ENCODE measurements around the gene PTBP2. TPM values are rescaled to one million over a fixed set of nuclear protein-coding genes. Genes with fewer than 3 reads are reported as not detected.

PTBP2 gene
- total RNA-seq, 1 donor from 2014 or later = 170 TPM

DNA sequence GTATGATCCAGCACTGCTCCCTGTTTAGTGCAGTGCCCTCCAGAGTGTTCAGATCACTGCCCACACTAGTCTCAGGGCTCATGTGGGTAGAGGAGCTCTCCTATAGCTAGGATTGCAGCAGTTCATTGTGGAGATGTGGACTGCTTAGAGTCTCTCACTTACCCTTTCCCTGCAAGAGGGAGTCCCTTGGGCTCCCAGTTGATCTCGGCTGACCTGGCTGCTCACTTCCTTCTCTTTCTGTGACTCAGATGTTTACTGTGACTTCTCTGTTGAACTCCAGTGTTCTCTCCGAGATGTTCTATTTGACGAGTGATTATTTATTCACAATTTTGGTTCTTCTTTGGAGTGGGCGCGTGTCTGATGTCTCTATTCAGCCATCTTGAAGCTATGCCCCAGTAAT lies 141.9 kb downstream of the PTBP2 start:
- Mint-ChIP-seq H3K4me3 (no peak overlapping the region), H3K4me1 (peaks cover 3% of the 10 kb centered on the region), H3K36me3 (no peaks in the 10 kb centered on the region), H3K27ac (no peak overlapping the region), H3K9me3 (peaks cover 14% of the 10 kb centered on the region), H3K27me3 (ENCODE audit: insufficient read depth, low read depth) (peaks cover 3% of the 10 kb centered on the region)
- Histone ChIP-seq H3K4me2 (no peak overlapping the region), H3K27ac (no peak overlapping the region), H3K9me3 (ENCODE audit: low read depth) (no peaks in the 10 kb centered on the region), H3K4me3 (no peak overlapping the region), H3K9ac (no peak overlapping the region), H3K4me1 (no peaks in the 10 kb centered on the region), H4K20me1 (ENCODE audit: low read depth) (no peaks in the 10 kb centered on the region), H3K27me3 (no peaks in the 10 kb centered on the region), H3F3A (ENCODE audit: low read depth) (no peaks in the 10 kb centered on the region), H2AFZ (replicated peaks) (peak overlapping the region; percentile 20), H3K36me3 (no peaks in the 10 kb centered on the region), H3K79me2 (ENCODE audit: low read depth) (no peaks in the 10 kb centered on the region)
- no peak for DNase-seq (ENCODE audit: low spot score)
- TF ChIP-seq EZH2phosphoT487 (IDR thresholded peaks at IDR 0.05) (no peak), EZH2 (IDR thresholded peaks at IDR 0.05) (no peak)
- TF ChIP-seq, protein P1, sequence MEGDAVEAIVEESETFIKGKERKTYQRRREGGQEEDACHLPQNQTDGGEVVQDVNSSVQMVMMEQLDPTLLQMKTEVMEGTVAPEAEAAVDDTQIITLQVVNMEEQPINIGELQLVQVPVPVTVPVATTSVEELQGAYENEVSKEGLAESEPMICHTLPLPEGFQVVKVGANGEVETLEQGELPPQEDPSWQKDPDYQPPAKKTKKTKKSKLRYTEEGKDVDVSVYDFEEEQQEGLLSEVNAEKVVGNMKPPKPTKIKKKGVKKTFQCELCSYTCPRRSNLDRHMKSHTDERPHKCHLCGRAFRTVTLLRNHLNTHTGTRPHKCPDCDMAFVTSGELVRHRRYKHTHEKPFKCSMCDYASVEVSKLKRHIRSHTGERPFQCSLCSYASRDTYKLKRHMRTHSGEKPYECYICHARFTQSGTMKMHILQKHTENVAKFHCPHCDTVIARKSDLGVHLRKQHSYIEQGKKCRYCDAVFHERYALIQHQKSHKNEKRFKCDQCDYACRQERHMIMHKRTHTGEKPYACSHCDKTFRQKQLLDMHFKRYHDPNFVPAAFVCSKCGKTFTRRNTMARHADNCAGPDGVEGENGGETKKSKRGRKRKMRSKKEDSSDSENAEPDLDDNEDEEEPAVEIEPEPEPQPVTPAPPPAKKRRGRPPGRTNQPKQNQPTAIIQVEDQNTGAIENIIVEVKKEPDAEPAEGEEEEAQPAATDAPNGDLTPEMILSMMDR (IDR thresholded peaks at IDR 0.05) = no peak
